ENCODE measurements around the gene GH2. TPM values are rescaled to one million over a fixed set of nuclear protein-coding genes. Genes with fewer than 3 reads are reported as not detected.

The GH2 gene
- total RNA-seq, 4 donors from 2014 or later, result not detected

DNA sequence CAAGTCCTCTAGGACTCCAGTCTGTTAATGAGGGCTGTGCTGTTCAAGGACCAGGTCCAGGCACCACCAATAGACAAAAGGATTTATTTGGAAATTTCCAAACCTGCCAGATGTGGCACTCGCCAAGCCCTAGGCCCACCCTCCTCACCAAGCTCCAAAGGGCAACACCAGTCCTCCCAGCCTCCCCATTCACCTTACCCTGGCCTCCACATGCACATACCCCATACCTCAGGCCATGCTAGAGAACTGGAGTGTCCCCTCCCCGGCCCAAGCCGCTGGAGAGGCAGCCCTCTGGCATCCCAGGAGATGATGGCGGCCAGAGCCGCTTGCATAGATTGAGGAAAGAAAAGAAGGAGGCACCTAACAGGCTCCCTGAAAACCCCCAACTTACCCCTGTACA is 49.7 kb downstream of the GH2 start:
- intact Hi-C loops (cut with DNase I; ENCODE audit: low total_unique reads) (no loop called here), in situ Hi-C loops (cut with MboI; ENCODE audit: low pct_ligation_motif_present in 1 of 4, low pct_unique_long_range_greater_than_20kb in 1 of 4, low sequenced_read_pairs in 3 of 4) (no loop called here)
- Histone ChIP-seq H3K9me3 (no peaks in the 10 kb centered on the region), H3K36me3 (peaks cover 0 to 62% (median 29%) of the 10 kb centered on the region in 4 donors), H3K27ac (no peak overlapping the region), H3K27me3 (no peaks in the 10 kb centered on the region), H3K4me3 (no peak overlapping the region), H3K4me1 (peaks cover 8 to 33% (median 17%) of the 10 kb centered on the region in 4 donors)
- DNase-seq, result no peak
- TF ChIP-seq POLR2AphosphoS5 (IDR thresholded peaks at IDR 0.05) (no peak), POLR2A (IDR thresholded peaks at IDR 0.05) (no peak), EP300 (IDR thresholded peaks at IDR 0.05; ENCODE audit: low read depth) (no peak)
- TF ChIP-seq, protein P1, sequence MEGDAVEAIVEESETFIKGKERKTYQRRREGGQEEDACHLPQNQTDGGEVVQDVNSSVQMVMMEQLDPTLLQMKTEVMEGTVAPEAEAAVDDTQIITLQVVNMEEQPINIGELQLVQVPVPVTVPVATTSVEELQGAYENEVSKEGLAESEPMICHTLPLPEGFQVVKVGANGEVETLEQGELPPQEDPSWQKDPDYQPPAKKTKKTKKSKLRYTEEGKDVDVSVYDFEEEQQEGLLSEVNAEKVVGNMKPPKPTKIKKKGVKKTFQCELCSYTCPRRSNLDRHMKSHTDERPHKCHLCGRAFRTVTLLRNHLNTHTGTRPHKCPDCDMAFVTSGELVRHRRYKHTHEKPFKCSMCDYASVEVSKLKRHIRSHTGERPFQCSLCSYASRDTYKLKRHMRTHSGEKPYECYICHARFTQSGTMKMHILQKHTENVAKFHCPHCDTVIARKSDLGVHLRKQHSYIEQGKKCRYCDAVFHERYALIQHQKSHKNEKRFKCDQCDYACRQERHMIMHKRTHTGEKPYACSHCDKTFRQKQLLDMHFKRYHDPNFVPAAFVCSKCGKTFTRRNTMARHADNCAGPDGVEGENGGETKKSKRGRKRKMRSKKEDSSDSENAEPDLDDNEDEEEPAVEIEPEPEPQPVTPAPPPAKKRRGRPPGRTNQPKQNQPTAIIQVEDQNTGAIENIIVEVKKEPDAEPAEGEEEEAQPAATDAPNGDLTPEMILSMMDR (IDR thresholded peaks at IDR 0.05), result no peak
- 78% methylated on average over 5 of the region's 5 CpGs; no CpG with 5 or more reads in 1 of the 2 donors for WGBS, 2 donors (ENCODE audit: low coverage in 1 of 2)

DNA sequence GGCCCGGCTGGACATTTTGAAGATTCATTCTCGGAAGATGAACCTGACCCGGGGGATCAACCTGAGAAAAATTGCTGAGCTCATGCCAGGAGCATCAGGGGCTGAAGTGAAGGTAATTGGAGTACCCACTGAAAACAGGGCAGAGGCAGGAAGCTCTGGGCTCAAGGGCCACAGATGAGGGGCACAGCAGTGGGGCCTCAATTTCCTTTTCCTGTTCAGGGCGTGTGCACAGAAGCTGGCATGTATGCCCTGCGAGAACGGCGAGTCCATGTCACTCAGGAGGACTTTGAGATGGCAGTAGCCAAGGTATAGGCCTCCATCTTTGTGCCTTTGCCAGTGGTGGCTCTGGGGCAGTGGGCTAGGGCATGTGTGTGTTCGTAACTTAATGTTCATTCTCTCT is 50.2 kb downstream of the GH2 start:
- no peak overlapping the region for H3K4me3 ChIP-seq
- in situ Hi-C loops (cut with MboI; ENCODE audit: low pct_ligation_motif_present in 1 of 4, low pct_unique_long_range_greater_than_20kb in 1 of 4, low sequenced_read_pairs in 3 of 4), result no loop called here
- DNase-seq, result no peak
- no peaks in the 10 kb centered on the region for H3K9me3 ChIP-seq
- H3K36me3 ChIP-seq, result peaks cover 0 to 60% (median 26%) of the 10 kb centered on the region in 4 donors
- no peak for TF ChIP-seq EP300 (IDR thresholded peaks at IDR 0.05; ENCODE audit: low read depth)
- H3K27me3 ChIP-seq, result no peaks in the 10 kb centered on the region
- H3K27ac ChIP-seq, result no peak overlapping the region
- H3K4me1 ChIP-seq, result peaks cover 8 to 31% (median 18%) of the 10 kb centered on the region in 4 donors
- intact Hi-C loops (cut with DNase I; ENCODE audit: low total_unique reads), result no loop called here
- WGBS, 2 donors (ENCODE audit: low coverage in 1 of 2), result 75% methylated on average over 8 of the region's 8 CpGs; no CpG with 5 or more reads in 1 of the 2 donors

DNA sequence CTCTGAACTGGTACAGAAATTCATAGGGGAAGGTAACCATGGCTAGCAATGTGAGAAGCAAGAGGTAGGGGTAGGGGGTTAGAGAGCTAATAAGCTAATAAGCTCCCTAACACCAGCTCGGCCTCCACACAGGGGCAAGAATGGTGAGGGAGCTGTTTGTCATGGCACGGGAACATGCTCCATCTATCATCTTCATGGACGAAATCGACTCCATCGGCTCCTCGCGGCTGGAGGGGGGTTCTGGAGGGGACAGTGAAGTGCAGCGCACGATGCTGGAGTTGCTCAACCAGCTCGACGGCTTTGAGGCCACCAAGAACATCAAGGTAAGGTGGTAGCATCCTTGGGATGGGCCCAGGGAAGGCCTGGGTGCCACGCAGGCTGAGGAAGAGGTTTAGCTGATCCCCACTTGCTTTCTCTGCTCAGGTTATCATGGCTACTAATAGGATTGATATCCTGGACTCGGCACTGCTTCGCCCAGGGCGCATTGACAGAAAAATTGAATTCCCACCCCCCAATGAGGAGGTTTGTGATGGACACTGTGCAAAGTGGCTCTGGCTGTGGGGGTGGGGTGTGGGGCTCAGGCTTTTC is 50.7 kb downstream of the GH2 start:
- intact Hi-C loops (cut with DNase I; ENCODE audit: low total_unique reads) (no loop called here), in situ Hi-C loops (cut with MboI; ENCODE audit: low pct_ligation_motif_present in 1 of 4, low pct_unique_long_range_greater_than_20kb in 1 of 4, low sequenced_read_pairs in 3 of 4) (no loop called here)
- H3K27me3 ChIP-seq, result no peaks in the 10 kb centered on the region
- H3K4me1 ChIP-seq, result peaks cover 10 to 36% (median 23%) of the 10 kb centered on the region in 4 donors
- no peak for TF ChIP-seq POLR2A (IDR thresholded peaks at IDR 0.05)
- TF ChIP-seq EP300 (IDR thresholded peaks at IDR 0.05; ENCODE audit: low read depth), result no peak
- TF ChIP-seq, protein P1 (IDR thresholded peaks at IDR 0.05), result no peak
- no peak for TF ChIP-seq POLR2AphosphoS5 (IDR thresholded peaks at IDR 0.05)
- no peak for DNase-seq
- no peak overlapping the region for H3K4me3 ChIP-seq
- H3K9me3 ChIP-seq, result no peaks in the 10 kb centered on the region
- WGBS, 2 donors (ENCODE audit: low coverage in 1 of 2), result 76 to 82% methylated on average over 4 to 15 of the region's 15 CpGs
- peaks cover 0 to 55% (median 26%) of the 10 kb centered on the region in 4 donors for H3K36me3 ChIP-seq
- H3K27ac ChIP-seq, result no peak overlapping the region

DNA sequence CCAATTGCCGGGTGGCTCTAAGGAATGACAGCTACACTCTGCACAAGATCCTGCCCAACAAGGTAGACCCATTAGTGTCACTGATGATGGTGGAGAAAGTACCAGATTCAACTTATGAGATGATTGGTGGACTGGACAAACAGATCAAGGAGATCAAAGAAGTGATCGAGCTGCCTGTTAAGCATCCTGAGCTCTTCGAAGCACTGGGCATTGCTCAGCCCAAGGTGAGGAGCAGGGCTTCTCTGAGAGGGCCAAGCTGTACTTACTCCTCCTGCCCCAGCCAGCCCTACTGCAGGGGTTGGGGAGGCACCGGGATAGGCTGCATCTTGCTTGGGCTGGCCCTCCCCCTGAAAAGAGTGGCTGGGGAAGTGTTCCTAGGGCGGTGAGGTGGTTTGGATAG is 51.5 kb downstream of the GH2 start:
- TF ChIP-seq, protein P1 (IDR thresholded peaks at IDR 0.05), result no peak
- no peak for TF ChIP-seq POLR2A (IDR thresholded peaks at IDR 0.05)
- TF ChIP-seq POLR2AphosphoS5 (IDR thresholded peaks at IDR 0.05), result no peak
- TF ChIP-seq EP300 (IDR thresholded peaks at IDR 0.05; ENCODE audit: low read depth), result no peak
- intact Hi-C loops (cut with DNase I; ENCODE audit: low total_unique reads), result no loop called here
- H3K4me1 ChIP-seq, result peaks cover 14 to 36% (median 24%) of the 10 kb centered on the region in 4 donors
- H3K9me3 ChIP-seq, result no peaks in the 10 kb centered on the region
- no peak overlapping the region for H3K27ac ChIP-seq
- DNase-seq, result no peak
- WGBS, 2 donors (ENCODE audit: low coverage in 1 of 2), result 86% methylated on average over 5 of the region's 5 CpGs; no CpG with 5 or more reads in 1 of the 2 donors
- H3K36me3 ChIP-seq, result peaks cover 0 to 54% (median 25%) of the 10 kb centered on the region in 4 donors
- no peak overlapping the region for H3K4me3 ChIP-seq
- no peaks in the 10 kb centered on the region for H3K27me3 ChIP-seq
- in situ Hi-C loops (cut with MboI; ENCODE audit: low pct_ligation_motif_present in 1 of 4, low pct_unique_long_range_greater_than_20kb in 1 of 4, low sequenced_read_pairs in 3 of 4), result no loop called here

Small RNA genes lying within 50 kb of the gene (small RNA-seq; reads per million reads assigned to genes)
- gene AC040958.1, result 0 reads per million in 4 donors
- 0 reads per million in 4 donors for gene AC127029.1
- gene GH1, result 0 reads per million in 4 donors

Other genes with a start within 250 kb of the GH2 start
- gene LIMD2, start 181.8 kb downstream of the GH2 start, total RNA-seq, result 10 to 100 TPM in 2 of 4 donors, 1 to 10 TPM in 2; 5.3 to 30.7 (median 12.2) TPM
- gene STRADA, start 140.1 kb downstream of the GH2 start, total RNA-seq, result 10 to 100 TPM; 23.1 to 37.8 (median 33.8) TPM
- 100 to 1,000 TPM in 3 of 4 donors, 10 to 100 TPM in 1; 78.2 to 129 (median 101) TPM for gene CCDC47, start 108.3 kb downstream of the GH2 start, total RNA-seq
- gene DDX42, start 107.8 kb downstream of the GH2 start, total RNA-seq, result 100 to 1,000 TPM in 2 of 4 donors, 10 to 100 TPM in 2; 71.8 to 129 (median 99.4) TPM
- gene PSMC5, start 54.5 kb downstream of the GH2 start, total RNA-seq, result 100 to 1,000 TPM in 1 of 4 donors, 10 to 100 TPM in 3; 63.2 to 131 (median 77.9) TPM
- 10 to 100 TPM; 17.7 to 45.9 (median 34.6) TPM for gene FTSJ3, start 54.3 kb downstream of the GH2 start, total RNA-seq
- 100 to 1,000 TPM in 3 of 4 donors, 10 to 100 TPM in 1; 99.0 to 130 (median 109) TPM for gene SMARCD2, start 39.3 kb downstream of the GH2 start, total RNA-seq
- gene CSH2, start 8.3 kb downstream of the GH2 start, total RNA-seq, result not detected
- gene CSH1, start 14.6 kb upstream of the GH2 start, total RNA-seq, result not detected
- not detected for gene CSHL1, start 29.3 kb upstream of the GH2 start, total RNA-seq
- not detected for gene GH1, start 36.9 kb upstream of the GH2 start, total RNA-seq
- gene CD79B, start 50.4 kb upstream of the GH2 start, total RNA-seq, result 10 to 100 TPM in 2 of 4 donors, under 1 TPM in 1, not detected in 1; 0.68 to 38.9 (median 20.0) TPM
- gene SCN4A, start 91.0 kb upstream of the GH2 start, total RNA-seq, result under 1 TPM in 3 of 4 donors, not detected in 1; 0.14 to 0.48 (median 0.20) TPM
- gene PRR29, start 116.4 kb upstream of the GH2 start, total RNA-seq, result not detected
- 10 to 100 TPM in 1 of 4 donors, 1 to 10 TPM in 2, not detected in 1; 6.4 to 24.3 (median 9.3) TPM for gene ICAM2, start 138.7 kb upstream of the GH2 start, total RNA-seq
- gene ERN1, start 248.2 kb upstream of the GH2 start, total RNA-seq, result 10 to 100 TPM in 3 of 4 donors, 1 to 10 TPM in 1; 7.8 to 29.2 (median 12.8) TPM

All from transverse colon (tissue), 4 donors.